ENCODE data around the gene PPCDC. TPM values are rescaled to one million over a fixed set of nuclear protein-coding genes. Genes with fewer than 3 reads are reported as not detected.

PPCDC gene
- polyA plus RNA-seq, 3 donors = 14.2 to 33.7 (median 18.7) TPM

DNA sequence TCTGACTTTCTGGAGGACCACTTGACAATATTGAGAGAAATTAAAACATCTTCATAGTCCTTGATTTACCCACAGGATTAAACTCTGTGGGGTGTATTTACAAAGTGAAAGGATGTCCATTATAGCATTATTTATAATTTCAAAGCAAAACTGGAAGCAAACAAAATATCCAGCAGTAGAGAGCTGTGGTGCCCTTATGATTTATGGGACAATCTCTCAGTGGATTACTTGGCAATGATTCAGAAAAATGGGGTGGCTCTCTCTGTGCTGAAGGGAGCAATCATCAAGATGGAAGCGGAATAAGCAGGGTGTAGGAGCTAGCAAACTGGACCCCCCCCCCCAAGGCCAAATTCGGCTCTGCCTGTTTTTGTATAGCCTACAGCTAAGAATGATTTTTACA, 9.0 kb downstream of the PPCDC start:
- no peaks in the 10 kb centered on the region for H3K9me3 ChIP-seq (replicated peaks in 1 of 2; ENCODE audit: control insufficient read depth in 1 of 2, insufficient read depth in 1 of 2, low read length in 2 of 2)
- H3K79me2 ChIP-seq (ENCODE audit: insufficient read depth, low read length) = peaks cover 15% of the 10 kb centered on the region
- H4K20me1 ChIP-seq (ENCODE audit: insufficient read depth, low read length) = no peaks in the 10 kb centered on the region
- Mint-ChIP-seq H3K27ac (peak overlapping the region; percentile 69 to 87 (median 82)), H3K4me1 (peaks cover 76% of the 10 kb centered on the region), H3K9me3 (peaks cover 0 to 1% (median 0%) of the 10 kb centered on the region in 7 donors), H3K4me3 (no peak overlapping the region), H3K36me3 (peaks cover 28 to 46% of the 10 kb centered on the region in 2 donors), H3K27me3 (ENCODE audit: low read depth in 3 of 3) (peaks cover 0 to 2% (median 1%) of the 10 kb centered on the region in 3 donors)
- peaks cover 0 to 4% of the 10 kb centered on the region in 2 donors for H3K36me3 ChIP-seq (replicated peaks in 1 of 2; ENCODE audit: control insufficient read depth in 1 of 2, insufficient read depth in 2 of 2, low read length in 2 of 2)
- H3K9ac ChIP-seq (ENCODE audit: insufficient read depth, low read length, poor library complexity, severe bottlenecking) = peak overlapping the region; percentile 11
- DNase-seq = no peak
- no peak overlapping the region for H3K4me3 ChIP-seq (replicated peaks in 1 of 3; ENCODE audit: low read depth in 2 of 3, low read length in 3 of 3)
- TF ChIP-seq, protein P1, sequence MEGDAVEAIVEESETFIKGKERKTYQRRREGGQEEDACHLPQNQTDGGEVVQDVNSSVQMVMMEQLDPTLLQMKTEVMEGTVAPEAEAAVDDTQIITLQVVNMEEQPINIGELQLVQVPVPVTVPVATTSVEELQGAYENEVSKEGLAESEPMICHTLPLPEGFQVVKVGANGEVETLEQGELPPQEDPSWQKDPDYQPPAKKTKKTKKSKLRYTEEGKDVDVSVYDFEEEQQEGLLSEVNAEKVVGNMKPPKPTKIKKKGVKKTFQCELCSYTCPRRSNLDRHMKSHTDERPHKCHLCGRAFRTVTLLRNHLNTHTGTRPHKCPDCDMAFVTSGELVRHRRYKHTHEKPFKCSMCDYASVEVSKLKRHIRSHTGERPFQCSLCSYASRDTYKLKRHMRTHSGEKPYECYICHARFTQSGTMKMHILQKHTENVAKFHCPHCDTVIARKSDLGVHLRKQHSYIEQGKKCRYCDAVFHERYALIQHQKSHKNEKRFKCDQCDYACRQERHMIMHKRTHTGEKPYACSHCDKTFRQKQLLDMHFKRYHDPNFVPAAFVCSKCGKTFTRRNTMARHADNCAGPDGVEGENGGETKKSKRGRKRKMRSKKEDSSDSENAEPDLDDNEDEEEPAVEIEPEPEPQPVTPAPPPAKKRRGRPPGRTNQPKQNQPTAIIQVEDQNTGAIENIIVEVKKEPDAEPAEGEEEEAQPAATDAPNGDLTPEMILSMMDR (IDR thresholded peaks at IDR 0.05) = no peak
- H3K4me1 ChIP-seq (ENCODE audit: control insufficient read depth in 1 of 2, insufficient read depth in 2 of 2, low read length in 2 of 2) = peaks cover 69 to 74% of the 10 kb centered on the region in 2 donors
- H3K27me3 ChIP-seq (ENCODE audit: control insufficient read depth in 2 of 2, insufficient read depth in 2 of 2, low read length in 2 of 2) = no peaks in the 10 kb centered on the region
- peak overlapping the region; percentile 25 for H3K4me2 ChIP-seq (replicated peaks; ENCODE audit: extremely low read depth, low read length, poor library complexity, severe bottlenecking)
- WGBS (ENCODE audit: insufficient coverage) = no CpG with 5 or more reads among the region's 2 CpGs
- intact Hi-C loops (cut with micrococcal nuclease) = loop anchor here in 1 of 2 donors (5.0 kb wide), 1 partner anchor 35 kb away; no protein-coding TSS in a partner anchor
- peak overlapping the region in 1 of 2 donors; percentile 61 for H3K27ac ChIP-seq (ENCODE audit: low read depth in 1 of 2, low read length in 2 of 2)
- no peak overlapping the region for H2AFZ ChIP-seq (ENCODE audit: insufficient read depth, low read depth, low read length, poor library complexity, severe bottlenecking)

DNA sequence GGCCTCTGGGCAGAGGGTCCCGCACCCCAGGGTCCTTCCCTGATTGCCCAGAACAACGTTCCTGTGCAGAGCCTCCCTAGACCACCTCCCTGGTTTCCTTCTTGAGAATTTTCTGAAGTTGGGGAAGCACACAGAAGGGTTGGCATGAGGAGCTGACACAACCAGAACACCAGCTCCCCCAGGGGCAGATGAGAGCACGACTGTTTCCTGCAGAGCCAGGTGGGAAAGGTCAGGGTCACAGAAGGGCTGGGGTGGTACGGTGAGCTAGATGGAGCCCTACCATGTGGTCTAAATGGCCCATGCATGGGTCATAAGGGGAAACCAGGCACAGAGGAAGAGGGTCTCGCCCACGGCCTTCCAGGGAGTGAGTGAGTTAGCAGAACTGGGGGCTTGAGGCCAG, 10.4 kb downstream of the PPCDC start:
- H2AFZ ChIP-seq (ENCODE audit: insufficient read depth, low read depth, low read length, poor library complexity, severe bottlenecking) = no peak overlapping the region
- DNase-seq = no peak
- H3K27me3 Mint-ChIP-seq (ENCODE audit: low read depth in 3 of 3) = peaks cover 0 to 2% (median 1%) of the 10 kb centered on the region in 3 donors
- H3K4me2 ChIP-seq (replicated peaks; ENCODE audit: extremely low read depth, low read length, poor library complexity, severe bottlenecking) = no peak overlapping the region
- no peak overlapping the region for H3K4me3 Mint-ChIP-seq
- no peak overlapping the region for H3K4me3 ChIP-seq (replicated peaks in 1 of 3; ENCODE audit: low read depth in 2 of 3, low read length in 3 of 3)
- TF ChIP-seq, protein P1 (IDR thresholded peaks at IDR 0.05) = no peak
- H3K27ac ChIP-seq (ENCODE audit: low read depth in 1 of 2, low read length in 2 of 2) = peak overlapping the region in 1 of 2 donors; percentile 70
- H4K20me1 ChIP-seq (ENCODE audit: insufficient read depth, low read length) = no peaks in the 10 kb centered on the region
- H3K36me3 ChIP-seq (replicated peaks in 1 of 2; ENCODE audit: control insufficient read depth in 1 of 2, insufficient read depth in 2 of 2, low read length in 2 of 2) = no peaks in the 10 kb centered on the region
- peaks cover 90% of the 10 kb centered on the region for H3K4me1 Mint-ChIP-seq
- WGBS (ENCODE audit: insufficient coverage) = 78% methylated on average over 2 of the region's 6 CpGs
- no peaks in the 10 kb centered on the region for H3K27me3 ChIP-seq (ENCODE audit: control insufficient read depth in 2 of 2, insufficient read depth in 2 of 2, low read length in 2 of 2)
- H3K9ac ChIP-seq (ENCODE audit: insufficient read depth, low read length, poor library complexity, severe bottlenecking) = no peak overlapping the region
- no peaks in the 10 kb centered on the region for H3K9me3 ChIP-seq (replicated peaks in 1 of 2; ENCODE audit: control insufficient read depth in 1 of 2, insufficient read depth in 1 of 2, low read length in 2 of 2)
- peaks cover 77 to 84% of the 10 kb centered on the region in 2 donors for H3K4me1 ChIP-seq (ENCODE audit: control insufficient read depth in 1 of 2, insufficient read depth in 2 of 2, low read length in 2 of 2)
- peak overlapping the region in 5 of 7 donors; percentile 63 to 82 (median 79) for H3K27ac Mint-ChIP-seq
- peaks cover 0 to 1% (median 0%) of the 10 kb centered on the region in 7 donors for H3K9me3 Mint-ChIP-seq
- peaks cover 15% of the 10 kb centered on the region for H3K79me2 ChIP-seq (ENCODE audit: insufficient read depth, low read length)
- intact Hi-C loops (cut with micrococcal nuclease) = loop anchor here in 1 of 2 donors (5.0 kb wide), 1 partner anchor 33 kb away; no protein-coding TSS in a partner anchor
- H3K36me3 Mint-ChIP-seq = peaks cover 31 to 39% of the 10 kb centered on the region in 2 donors

Data from CD14-positive monocyte (primary cell).